Heart right ventricle (tissue), 16 donors: ENCODE measurements around the gene BAX. TPM values are rescaled to one million over a fixed set of nuclear protein-coding genes. Genes with fewer than 3 reads are reported as not detected.
"Not testable (repeated sequence)": the region's sequence is repeated elsewhere in the genome, so short reads cannot be mapped to it uniquely, and the experiment has no call there.

Source experiments
- ATAC-seq, 8 donors: fragments of 200-7000 bp; cut with Tn5 transposase; one replicate each; pipeline ENCODE4 v1.9.1; 2020; ENCODE audit warnings: mild to moderate bottlenecking in 8 of 8, moderate library complexity in 8 of 8, moderate number of reproducible peaks in 1 of 8
- DNase-seq, 2 donors: peaks; one replicate each; pipeline ENCODE4 v3.0.0-alpha.2; 2020
- H3K27ac ChIP-seq, 10 donors: fragments of 200-600 bp; sonication (generic) in 2 of 10; one replicate each; pipeline versions ENCODE4 v1.5.0 to v1.8.0; 2020 to 2022; ENCODE audit warnings: mild to moderate bottlenecking in 3 of 10
- H3K27me3 ChIP-seq, 7 donors: fragments of 200-600 bp; one replicate each; pipeline ENCODE4 v1.8.0; 2021 to 2022; ENCODE audit warnings: mild to moderate bottlenecking in 2 of 7
- H3K36me3 ChIP-seq, 9 donors: fragments of 200-600 bp; sonication (generic) in 1 of 9; one replicate each; pipeline versions ENCODE4 v1.5.0 to v1.8.0; 2020 to 2022; ENCODE audit warnings: mild to moderate bottlenecking in 2 of 9
- H3K4me1 ChIP-seq, 9 donors: fragments of 200-600 bp; sonication (generic) in 1 of 9; one replicate each; pipeline versions ENCODE4 v1.5.0 to v1.8.0; 2020 to 2022; ENCODE audit warnings: mild to moderate bottlenecking in 4 of 9
- H3K4me3 ChIP-seq, 10 donors: fragments of 200-600 bp; sonication (generic) in 2 of 10; one replicate each; pipeline versions ENCODE4 v1.5.0 to v1.8.0; 2020 to 2022; ENCODE audit warnings: mild to moderate bottlenecking in 7 of 10, moderate library complexity in 2 of 10
- H3K9me3 ChIP-seq, 11 donors: fragments of 200-600 bp in 10 of 11; sonication (generic) in 2 of 11; one replicate each; pipeline versions ENCODE4 v1.5.0 to v1.8.0; 2013 to 2022; ENCODE audit warnings: mild to moderate bottlenecking in 2 of 11, control low read depth in 1 of 11, moderate library complexity in 1 of 11
- WGBS, 2 donors: extraction: QIAGEN DNeasy Blood & Tissue Kit; methylation state at CpG; one replicate each; pipeline ENCODE4 v1.1.7; 2013; ENCODE audit warnings: inconsistent platforms in 1 of 2; 5-methylcytosine and 5-hydroxymethylcytosine counted together
- intact Hi-C, 10 donors: fragments of 100-400 bp; cut with DNase I; formaldehyde crosslinking; loops; one replicate each; pipeline versions ENCODE4 v1.11.1 to v1.14.2; 2022
- polyA plus RNA-seq, 2 donors: library from polyadenylated mRNA; stranded (reverse); fragments of 200-250 nt; gene quantifications; one replicate each; pipeline ENCODE4 v1.2.3, GENCODE V29; 2013
- total RNA-seq, 10 donors: library from RNA; stranded (reverse); fragmentation: NEBNext Ultra II Directional in 3 of 10; extraction: Animal tissue kit (Norgen Biotek cat#: 25700) in 3 of 10; gene quantifications; one replicate each; pipeline versions ENCODE4 v1.2.1 to v1.2.4, GENCODE V29; 2021 to 2023
- TF ChIP-seq, protein P1 (sequence below), 9 donors: fragments of 200-600 bp; sonication (generic) in 2 of 9; IDR thresholded peaks; one replicate each; pipeline versions ENCODE4 v1.5.0 to v1.8.0; 2021 to 2022; ENCODE audit warnings: antibody characterized with exemption in 9 of 9, mild to moderate bottlenecking in 5 of 9, moderate library complexity in 1 of 9
- donor health status: Arrhythmogenic right ventricular cardiomyopathy.
- donor health status: ischemic (EF 13 %, LVEDD 7.1; RV severe dilation, severe dysfunction).
- donor health status: healthy with polysubstance abuse.
- donor health status: DM: no; HTN: yes; CAD: no.
- donor health status: DM: no; HTN: no; CAD: no.
- donor health status: ischemic (EF 25% LVEDD 6.9; RV normal size, moderate dysfunction).
- donor health status: ischemic (EF 25% LVEDD 5.7; RV mildly dilated, moderate dysfunction).
- donor health status: healthy.
- donor health status: DM: yes; HTN: yes; CAD: no.
- donor health status: Ischemic cardiomyopathy.
- donor health status: ischemic (EF 35%, LVEDD 5.7; RV mildly dilated, moderate dysfunction).
- donor health status: nonischemic (EF 11% LVEDD 7.7; RV severe dilation, severe dysfunction).
- donor health status: DM: yes; HTN: yes; CAD: no.
- donor health status: PGD.
- donor health status: ischemic (EF 29% LVEDD 5.4; RV normal size, mild dysfunction).
- donor health status: nonischemic (EF 23%, LVEDD 6.1; RV moderate dilation, normal function).

BAX gene
- total and polyA plus RNA-seq, 12 donors, result 11.5 to 41.5 (median 19.5) TPM

DNA sequence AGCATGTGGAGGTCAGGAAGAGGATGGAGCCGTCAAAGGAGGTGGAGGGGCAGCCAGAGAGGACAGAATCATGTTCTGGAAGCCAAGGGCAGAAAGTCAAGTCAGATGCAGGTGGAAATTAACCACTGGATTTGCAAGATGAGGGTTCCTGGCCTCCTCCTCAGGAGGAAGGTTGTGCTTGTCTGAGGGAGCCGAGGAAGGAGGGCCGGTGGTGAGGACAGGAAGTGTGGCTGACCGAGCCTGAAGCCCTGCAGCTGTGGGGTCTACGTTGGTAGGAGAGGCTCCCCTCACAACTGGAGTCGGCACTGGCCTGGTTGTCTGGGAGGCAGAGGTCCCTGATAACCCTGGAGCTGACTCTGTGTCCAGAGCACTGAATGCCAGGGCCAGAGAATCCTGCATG, 36.6 kb upstream of the BAX start:
- 74 to 76% methylated on average over 6 of the region's 6 CpGs for WGBS, 2 donors
- no peak overlapping the region for H3K4me3 ChIP-seq
- DNase-seq (no peak), ATAC-seq (no peak)
- H3K4me1 ChIP-seq, result no peaks in the 10 kb centered on the region
- H3K27me3 ChIP-seq, result no peaks in the 10 kb centered on the region
- H3K9me3 ChIP-seq, result no peaks in the 10 kb centered on the region
- no peak overlapping the region for H3K27ac ChIP-seq
- TF ChIP-seq, protein P1, sequence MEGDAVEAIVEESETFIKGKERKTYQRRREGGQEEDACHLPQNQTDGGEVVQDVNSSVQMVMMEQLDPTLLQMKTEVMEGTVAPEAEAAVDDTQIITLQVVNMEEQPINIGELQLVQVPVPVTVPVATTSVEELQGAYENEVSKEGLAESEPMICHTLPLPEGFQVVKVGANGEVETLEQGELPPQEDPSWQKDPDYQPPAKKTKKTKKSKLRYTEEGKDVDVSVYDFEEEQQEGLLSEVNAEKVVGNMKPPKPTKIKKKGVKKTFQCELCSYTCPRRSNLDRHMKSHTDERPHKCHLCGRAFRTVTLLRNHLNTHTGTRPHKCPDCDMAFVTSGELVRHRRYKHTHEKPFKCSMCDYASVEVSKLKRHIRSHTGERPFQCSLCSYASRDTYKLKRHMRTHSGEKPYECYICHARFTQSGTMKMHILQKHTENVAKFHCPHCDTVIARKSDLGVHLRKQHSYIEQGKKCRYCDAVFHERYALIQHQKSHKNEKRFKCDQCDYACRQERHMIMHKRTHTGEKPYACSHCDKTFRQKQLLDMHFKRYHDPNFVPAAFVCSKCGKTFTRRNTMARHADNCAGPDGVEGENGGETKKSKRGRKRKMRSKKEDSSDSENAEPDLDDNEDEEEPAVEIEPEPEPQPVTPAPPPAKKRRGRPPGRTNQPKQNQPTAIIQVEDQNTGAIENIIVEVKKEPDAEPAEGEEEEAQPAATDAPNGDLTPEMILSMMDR (IDR thresholded peaks at IDR 0.05), result no peak
- intact Hi-C loops, result no loop called here
- peaks cover 0 to 99% (median 54%) of the 10 kb centered on the region in 9 donors for H3K36me3 ChIP-seq

DNA sequence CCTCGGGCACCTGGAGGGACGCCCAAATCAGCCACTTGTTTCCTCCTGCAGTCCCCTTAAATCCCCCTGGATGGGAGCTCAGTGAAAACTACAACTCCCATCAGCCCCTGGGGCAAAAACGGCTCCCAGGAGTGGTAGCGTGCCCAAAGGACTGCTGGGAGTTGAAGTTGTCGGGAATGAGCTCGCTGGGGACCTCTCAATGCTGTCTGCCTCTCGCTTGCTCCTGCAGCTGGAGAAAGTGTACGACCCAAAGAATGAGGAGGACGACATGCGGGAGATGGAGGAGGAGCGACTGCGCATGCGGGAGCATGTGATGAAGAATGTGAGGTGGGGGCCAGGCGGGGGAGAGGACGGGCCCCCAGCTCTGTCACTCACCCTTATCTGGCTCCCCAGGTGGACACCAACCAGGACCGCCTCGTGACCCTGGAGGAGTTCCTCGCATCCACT, 35.9 kb upstream of the BAX start:
- TF ChIP-seq, protein P1 (IDR thresholded peaks at IDR 0.05), result no peak
- no peaks in the 10 kb centered on the region for H3K9me3 ChIP-seq
- DNase-seq (no peak), ATAC-seq (peak in 4 of 8 donors; percentile 27 to 61 (median 36))
- intact Hi-C loops, result no loop called here
- no peaks in the 10 kb centered on the region for H3K27me3 ChIP-seq
- H3K4me3 ChIP-seq, result no peak overlapping the region
- WGBS, 2 donors, result 82 to 86% methylated on average over 18 of the region's 18 CpGs
- H3K36me3 ChIP-seq, result peaks cover 0 to 99% (median 50%) of the 10 kb centered on the region in 9 donors
- no peak overlapping the region for H3K27ac ChIP-seq
- H3K4me1 ChIP-seq, result no peaks in the 10 kb centered on the region

DNA sequence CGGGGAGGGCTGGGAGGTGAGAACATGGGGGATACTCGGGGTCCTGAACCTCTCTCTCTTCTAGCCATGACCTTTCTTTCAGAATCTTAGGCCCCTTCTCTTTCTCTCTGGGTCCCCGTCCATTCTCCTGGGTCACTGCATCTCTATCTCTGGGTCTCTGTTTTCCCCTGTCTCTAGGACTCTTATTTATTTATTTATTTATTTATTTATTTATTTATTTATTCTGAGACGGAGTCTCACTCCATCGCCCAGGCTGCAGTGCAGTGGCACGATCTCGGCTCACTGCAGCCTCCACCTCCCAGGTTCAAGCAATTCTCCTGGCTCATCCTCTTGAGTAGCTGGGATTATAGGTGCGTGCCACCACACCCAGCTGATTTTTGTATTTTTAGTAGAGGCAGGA, 35.4 kb upstream of the BAX start:
- H3K9me3 ChIP-seq, H3K27ac ChIP-seq, H3K4me1 ChIP-seq, H3K4me3 ChIP-seq, ATAC-seq, intact Hi-C loops, H3K27me3 ChIP-seq, DNase-seq: not testable (repeated sequence)
- H3K36me3 ChIP-seq, result peaks cover 0 to 96% (median 46%) of the 10 kb centered on the region in 9 donors
- WGBS, 2 donors, result 93 to 98% methylated on average over 8 of the region's 8 CpGs

DNA sequence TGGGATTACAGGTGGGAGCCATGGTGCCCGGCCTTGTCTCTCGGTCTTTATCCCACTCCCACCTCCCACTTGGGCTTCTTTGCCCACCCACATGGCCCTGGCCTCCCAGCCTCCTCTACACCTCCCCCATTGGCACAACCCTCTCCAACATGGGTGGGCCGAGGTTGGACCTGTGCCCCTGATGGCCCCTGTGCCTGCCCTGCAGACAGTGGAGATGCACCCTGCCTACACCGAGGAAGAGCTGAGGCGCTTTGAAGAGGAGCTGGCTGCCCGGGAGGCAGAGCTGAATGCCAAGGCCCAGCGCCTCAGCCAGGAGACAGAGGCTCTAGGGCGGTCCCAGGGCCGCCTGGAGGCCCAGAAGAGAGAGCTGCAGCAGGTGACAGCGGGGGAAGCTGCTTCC, 33.7 kb upstream of the BAX start:
- WGBS, 2 donors, result 88 to 89% methylated on average over 10 of the region's 10 CpGs
- Histone ChIP-seq H3K4me1 (no peaks in the 10 kb centered on the region), H3K27ac (no peak overlapping the region), H3K27me3 (no peaks in the 10 kb centered on the region), H3K36me3 (peaks cover 0 to 79% (median 38%) of the 10 kb centered on the region in 9 donors), H3K4me3 (no peak overlapping the region), H3K9me3 (no peaks in the 10 kb centered on the region)
- DNase-seq, result no peak
- TF ChIP-seq, protein P1 (IDR thresholded peaks at IDR 0.05), result no peak
- ATAC-seq, result peak in 1 of 8 donors; percentile 17
- intact Hi-C loops, result no loop called here

DNA sequence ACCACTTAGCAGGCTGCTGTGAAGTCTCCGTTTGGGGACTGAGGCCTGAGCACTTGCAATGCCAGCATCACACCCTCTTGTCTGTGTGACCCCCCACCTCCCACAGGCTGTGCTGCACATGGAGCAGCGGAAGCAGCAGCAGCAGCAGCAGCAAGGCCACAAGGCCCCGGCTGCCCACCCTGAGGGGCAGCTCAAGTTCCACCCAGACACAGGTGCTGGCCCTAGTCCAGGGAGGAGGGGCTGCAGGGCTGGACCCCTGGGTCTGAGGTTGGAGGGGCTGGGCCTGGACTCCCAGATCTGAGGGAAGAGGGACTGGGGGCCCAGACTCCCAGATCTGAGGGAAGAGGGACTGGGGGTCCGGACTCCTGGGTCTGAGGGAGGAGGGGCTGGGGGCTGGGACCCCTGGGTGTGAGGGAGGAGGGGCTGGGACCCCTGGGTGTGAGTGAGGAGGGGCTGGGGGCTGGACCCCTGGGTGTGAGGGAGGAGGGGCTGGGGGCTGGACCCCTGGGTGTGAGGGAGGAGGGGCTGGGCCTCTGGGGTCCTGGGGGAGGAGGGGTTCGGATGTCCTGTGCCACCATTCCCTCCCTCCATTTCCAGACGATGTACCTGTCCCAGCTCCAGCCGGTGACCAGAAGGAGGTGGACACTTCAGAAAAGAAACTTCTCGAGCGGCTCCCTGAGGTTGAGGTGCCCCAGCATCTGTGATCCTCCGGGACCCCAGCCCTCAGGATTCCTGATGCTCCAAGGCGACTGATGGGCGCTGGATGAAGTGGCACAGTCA, 32.8 kb upstream of the BAX start:
- intact Hi-C loops, result no loop called here
- H3K27me3 ChIP-seq, result no peaks in the 10 kb centered on the region
- H3K36me3 ChIP-seq, result peaks cover 0 to 69% (median 31%) of the 10 kb centered on the region in 9 donors
- ATAC-seq (peak in 1 of 8 donors; percentile 32), DNase-seq (no peak)
- H3K27ac ChIP-seq, result no peak overlapping the region
- H3K4me1 ChIP-seq, result peaks cover 0 to 7% (median 2%) of the 10 kb centered on the region in 9 donors
- no peaks in the 10 kb centered on the region for H3K9me3 ChIP-seq
- H3K4me3 ChIP-seq, result no peak overlapping the region
- TF ChIP-seq, protein P1 (IDR thresholded peaks at IDR 0.05), result no peak
- 90 to 91% methylated on average over 12 of the region's 12 CpGs for WGBS, 2 donors
